ENCODE results near the gene SPAG17. TPM values are rescaled to one million over a fixed set of nuclear protein-coding genes. Genes with fewer than 3 reads are reported as not detected.

The SPAG17 gene
- total and polyA plus RNA-seq, 8 donors: 1.3 to 18.3 (median 9.7) TPM

- DNase-seq: no peak
- no peak for ATAC-seq
- TF ChIP-seq CTCF (IDR thresholded peaks at IDR 0.05): no peak
These were observed 145.9 kb downstream of the SPAG17 start for GRCh38 chr1:118039170-118039569.

GRCh38 chr1:118032883-118033282 is 152.1 kb downstream of the SPAG17 start:
- H3K9me3 ChIP-seq: no peaks in the 10 kb centered on the region
- H3K36me3 ChIP-seq: no peaks in the 10 kb centered on the region
- H3K4me3 ChIP-seq: no peak overlapping the region
- intact Hi-C loops (cut with DNase I): no loop called here
- no peak for TF ChIP-seq CTCF (IDR thresholded peaks at IDR 0.05)
- ATAC-seq: no peak
- no peak overlapping the region for H3K27ac ChIP-seq
- no peak for DNase-seq
- H3K27me3 ChIP-seq: peaks cover 0 to 2% of the 10 kb centered on the region in 2 donors
- H3K4me1 ChIP-seq: no peaks in the 10 kb centered on the region

More at GRCh38 chr1:118039170-118039569, 145.9 kb downstream of the SPAG17 start:
- Histone ChIP-seq H3K27me3 (no peaks in the 10 kb centered on the region), H3K27ac (peak overlapping the region in 1 of 2 donors; percentile 52), H3K4me1 (peaks cover 0 to 4% of the 10 kb centered on the region in 2 donors), H3K4me3 (no peak overlapping the region), H3K9me3 (no peaks in the 10 kb centered on the region), H3K36me3 (no peaks in the 10 kb centered on the region)
- intact Hi-C loops (cut with DNase I): no loop called here

GRCh38 chr1:118028267-118028666 is 156.8 kb downstream of the SPAG17 start:
- intact Hi-C loops (cut with DNase I): no loop called here
- no peak for TF ChIP-seq CTCF (IDR thresholded peaks at IDR 0.05)
- ATAC-seq (no peak), DNase-seq (no peak)
- Histone ChIP-seq H3K9me3 (no peaks in the 10 kb centered on the region), H3K27me3 (peaks cover 0 to 2% of the 10 kb centered on the region in 2 donors), H3K4me1 (no peaks in the 10 kb centered on the region), H3K4me3 (no peak overlapping the region), H3K36me3 (no peaks in the 10 kb centered on the region), H3K27ac (no peak overlapping the region)

GRCh38 chr1:118023199-118023598 is 161.8 kb downstream of the SPAG17 start:
- H3K4me3 ChIP-seq: no peak overlapping the region
- no peaks in the 10 kb centered on the region for H3K9me3 ChIP-seq
- no peaks in the 10 kb centered on the region for H3K36me3 ChIP-seq
- no peaks in the 10 kb centered on the region for H3K4me1 ChIP-seq
- ATAC-seq: no peak
- H3K27me3 ChIP-seq: no peaks in the 10 kb centered on the region
- no peak for DNase-seq
- intact Hi-C loops (cut with DNase I): no loop called here
- TF ChIP-seq CTCF (IDR thresholded peaks at IDR 0.05): no peak
- no peak overlapping the region for H3K27ac ChIP-seq

- no peak for ATAC-seq
- intact Hi-C loops (cut with DNase I): no loop called here
- no peaks in the 10 kb centered on the region for H3K4me1 ChIP-seq
These were observed 163.4 kb downstream of the SPAG17 start for GRCh38 chr1:118021668-118022067.

More at GRCh38 chr1:118021668-118022067, 163.4 kb downstream of the SPAG17 start:
- no peak overlapping the region for H3K27ac ChIP-seq
- no peaks in the 10 kb centered on the region for H3K9me3 ChIP-seq
- DNase-seq: no peak
- H3K27me3 ChIP-seq: no peaks in the 10 kb centered on the region
- no peaks in the 10 kb centered on the region for H3K36me3 ChIP-seq
- no peak for TF ChIP-seq CTCF (IDR thresholded peaks at IDR 0.05)
- H3K4me3 ChIP-seq: no peak overlapping the region
